Measurements from ENCODE around the gene ESRP2.

ESRP2 gene

GRCh38 chr16:68281368-68282063 lies 45.6 kb upstream of the ESRP2 start:
- no peak for DNase-seq (ENCODE audit: low read depth)
- no peak for TF ChIP-seq CTCF (IDR thresholded peaks at IDR 0.05; ENCODE audit: low read depth, low read length)
- TF ChIP-seq POLR2A (IDR thresholded peaks at IDR 0.05; ENCODE audit: extremely low read depth, insufficient read length) = no peak
- no peak for TF ChIP-seq MAX (IDR thresholded peaks at IDR 0.05; ENCODE audit: low read depth, low read length)
- no peak for TF ChIP-seq MYC (IDR thresholded peaks at IDR 0.05; ENCODE audit: low read depth, low read length)
- no peak overlapping the region for H3K4me3 ChIP-seq (ENCODE audit: low read depth, low read length)

- DNase-seq (ENCODE audit: low read depth) = no peak
- no peak overlapping the region for H3K4me3 ChIP-seq (ENCODE audit: low read depth, low read length)
- TF ChIP-seq MAX (IDR thresholded peaks at IDR 0.05; ENCODE audit: low read depth, low read length) = no peak
- no peak for TF ChIP-seq POLR2A (IDR thresholded peaks at IDR 0.05; ENCODE audit: extremely low read depth, insufficient read length)
- no peak for TF ChIP-seq CTCF (IDR thresholded peaks at IDR 0.05; ENCODE audit: low read depth, low read length)
- TF ChIP-seq MYC (IDR thresholded peaks at IDR 0.05; ENCODE audit: low read depth, low read length) = no peak
Observed at GRCh38 chr16:68279726-68280558, 44.0 kb upstream of the ESRP2 start.

- TF ChIP-seq POLR2A (IDR thresholded peaks at IDR 0.05; ENCODE audit: extremely low read depth, insufficient read length) (no peak), MYC (IDR thresholded peaks at IDR 0.05; ENCODE audit: low read depth, low read length) (no peak), CTCF (IDR thresholded peaks at IDR 0.05; ENCODE audit: low read depth, low read length) (no peak)
- no peak overlapping the region for H3K4me3 ChIP-seq (ENCODE audit: low read depth, low read length)
- DNase-seq (ENCODE audit: low read depth) = no peak
Observed at GRCh38 chr16:68276223-68276622, 40.3 kb upstream of the ESRP2 start.

DNA sequence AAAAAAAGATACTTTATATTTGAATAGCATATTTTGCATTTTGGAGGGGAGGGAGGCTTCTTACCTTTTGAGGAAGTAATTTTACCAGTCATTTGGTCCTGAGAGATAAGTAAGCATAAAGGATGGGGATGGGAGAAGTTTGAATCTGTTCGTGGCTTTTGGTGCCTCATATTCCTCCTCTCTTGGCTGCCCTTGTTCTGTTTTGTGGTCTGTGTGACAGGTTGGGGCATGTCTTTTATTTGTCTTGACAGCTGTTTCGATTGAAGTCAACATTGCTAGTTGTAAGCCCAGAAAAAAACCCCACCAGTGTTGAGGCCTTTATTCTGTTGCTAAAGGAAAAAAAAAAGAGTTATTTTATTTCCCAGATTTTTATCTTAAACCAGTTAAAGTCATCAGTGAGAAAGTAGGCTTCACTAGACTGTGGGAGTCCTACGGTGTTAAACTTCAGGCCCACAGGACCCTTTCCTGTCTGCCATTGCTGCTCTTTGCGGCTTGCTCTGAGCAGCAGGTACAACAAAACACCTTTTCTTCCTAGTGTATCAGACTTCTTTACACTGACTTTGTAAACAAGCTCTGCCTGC lies 39.8 kb upstream of the ESRP2 start:
- TF ChIP-seq MAX (IDR thresholded peaks at IDR 0.05; ENCODE audit: low read depth, low read length) (no peak), CTCF (IDR thresholded peaks at IDR 0.05; ENCODE audit: low read depth, low read length) (no peak), POLR2A (IDR thresholded peaks at IDR 0.05; ENCODE audit: extremely low read depth, insufficient read length) (no peak), MYC (IDR thresholded peaks at IDR 0.05; ENCODE audit: low read depth, low read length) (no peak)
- H3K4me3 ChIP-seq (ENCODE audit: low read depth, low read length) = no peak overlapping the region
- peak; percentile 64 for DNase-seq (ENCODE audit: low read depth)

DNA sequence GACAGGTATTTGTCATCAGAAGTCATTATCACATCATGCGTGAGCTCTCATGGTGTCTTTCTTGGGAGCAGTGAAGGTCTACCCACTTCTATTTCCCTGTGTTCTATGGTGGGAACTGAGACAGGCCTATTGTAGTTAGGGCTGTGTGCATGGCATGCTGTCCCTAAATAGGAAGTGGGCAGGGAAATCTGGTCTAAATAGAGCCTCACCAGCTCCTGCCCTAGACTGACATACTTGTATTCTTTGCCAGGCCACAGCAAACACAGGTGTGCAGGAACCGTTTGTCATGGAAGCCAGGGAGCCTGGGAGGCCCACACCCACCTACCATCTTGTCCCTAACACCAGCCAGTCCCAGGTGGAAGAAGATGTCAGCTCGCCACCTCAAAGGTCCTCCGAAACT lies 38.5 kb upstream of the ESRP2 start:
- no peak overlapping the region for H3K4me3 ChIP-seq (ENCODE audit: low read depth, low read length)
- no peak for TF ChIP-seq POLR2A (IDR thresholded peaks at IDR 0.05; ENCODE audit: extremely low read depth, insufficient read length)
- no peak for DNase-seq (ENCODE audit: low read depth)

- no peak for DNase-seq (ENCODE audit: low read depth)
- no peak overlapping the region for H3K4me3 ChIP-seq (ENCODE audit: low read depth, low read length)
- TF ChIP-seq MAX (IDR thresholded peaks at IDR 0.05; ENCODE audit: low read depth, low read length) (no peak), CTCF (IDR thresholded peaks at IDR 0.05; ENCODE audit: low read depth, low read length) (no peak), POLR2A (IDR thresholded peaks at IDR 0.05; ENCODE audit: extremely low read depth, insufficient read length) (no peak), MYC (IDR thresholded peaks at IDR 0.05; ENCODE audit: low read depth, low read length) (no peak)
Observed at GRCh38 chr16:68273896-68274295, 38.0 kb upstream of the ESRP2 start.

Data from NB4 (cell line).